IPS-NIHi7 (cell line): Measurements from ENCODE around the gene LOXHD1.

ENCODE experiments used
- DNase-seq: peaks from one replicate; pipeline ENCODE4 v3.0.0; 2012; ENCODE audit warnings: mixed read lengths; ENCODE audit errors: extremely low spot score

The LOXHD1 gene

GRCh38 chr18:46481048-46481846 is 175.8 kb downstream of the LOXHD1 start:
- DNase-seq, result peak; percentile 69

- DNase-seq, result no peak
These were observed 176.8 kb downstream of the LOXHD1 start for GRCh38 chr18:46480226-46480625.

- DNase-seq, result no peak
These were observed 178.2 kb downstream of the LOXHD1 start for GRCh38 chr18:46478796-46479195.

GRCh38 chr18:46477425-46478011 is 179.5 kb downstream of the LOXHD1 start:
- no peak for DNase-seq

- DNase-seq, result no peak
These were observed 181.6 kb downstream of the LOXHD1 start for GRCh38 chr18:46475390-46475752.

- DNase-seq, result no peak
These were observed 182.3 kb downstream of the LOXHD1 start for GRCh38 chr18:46474487-46475389.

- DNase-seq, result no peak
These were observed 185.1 kb downstream of the LOXHD1 start for GRCh38 chr18:46471809-46472498.

GRCh38 chr18:46470714-46471113 is 186.3 kb downstream of the LOXHD1 start:
- no peak for DNase-seq

- DNase-seq, result peak; percentile 53
These were observed 187.7 kb downstream of the LOXHD1 start for GRCh38 chr18:46469186-46469915.

- DNase-seq, result no peak
These were observed 188.4 kb downstream of the LOXHD1 start for GRCh38 chr18:46468426-46469180.

GRCh38 chr18:46466234-46467160 is 190.5 kb downstream of the LOXHD1 start:
- peak; percentile 80 for DNase-seq

- no peak for DNase-seq
These were observed 191.9 kb downstream of the LOXHD1 start for GRCh38 chr18:46464926-46465655.

- DNase-seq, result peak; percentile 10
These were observed 194.5 kb downstream of the LOXHD1 start for GRCh38 chr18:46462523-46462922.

GRCh38 chr18:46461993-46462392 is 195.0 kb downstream of the LOXHD1 start:
- DNase-seq, result peak; percentile 8

GRCh38 chr18:46460754-46461153 is 196.3 kb downstream of the LOXHD1 start:
- DNase-seq, result peak; percentile 11

GRCh38 chr18:46459789-46460455 is 197.1 kb downstream of the LOXHD1 start:
- peak; percentile 10 for DNase-seq

GRCh38 chr18:46458472-46458871 is 198.5 kb downstream of the LOXHD1 start:
- DNase-seq, result peak; percentile 49

GRCh38 chr18:46456691-46457090 is 200.3 kb downstream of the LOXHD1 start:
- peak; percentile 6 for DNase-seq
